NCI-H2196 (cell line): Measurements from ENCODE around the gene CPSF3.

Experiments
- DNase-seq: peaks from one replicate; lab custom pipeline; 2025; ENCODE audit not compliant: unreplicated experiment; lab: John Stamatoyannopoulos, UW

The CPSF3 gene

DNA sequence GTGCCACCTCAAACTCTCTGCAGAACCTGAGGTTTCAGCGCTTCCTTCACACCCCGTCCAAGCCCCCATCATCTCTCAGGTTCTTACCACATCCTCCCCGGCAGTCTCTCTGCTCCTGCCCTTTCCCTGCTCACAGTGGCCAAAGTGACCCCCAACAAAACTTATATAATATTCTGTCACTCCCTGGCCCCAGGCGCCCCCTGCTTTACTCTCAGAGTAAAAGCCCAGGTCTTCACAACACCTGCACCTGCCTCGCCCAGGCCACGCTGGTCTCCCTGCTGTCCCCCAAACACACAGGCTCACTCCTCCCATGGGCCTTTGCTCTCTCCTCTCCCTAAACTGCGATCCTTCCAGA, 6.5 kb upstream of the CPSF3 start:
- no peak for DNase-seq

DNA sequence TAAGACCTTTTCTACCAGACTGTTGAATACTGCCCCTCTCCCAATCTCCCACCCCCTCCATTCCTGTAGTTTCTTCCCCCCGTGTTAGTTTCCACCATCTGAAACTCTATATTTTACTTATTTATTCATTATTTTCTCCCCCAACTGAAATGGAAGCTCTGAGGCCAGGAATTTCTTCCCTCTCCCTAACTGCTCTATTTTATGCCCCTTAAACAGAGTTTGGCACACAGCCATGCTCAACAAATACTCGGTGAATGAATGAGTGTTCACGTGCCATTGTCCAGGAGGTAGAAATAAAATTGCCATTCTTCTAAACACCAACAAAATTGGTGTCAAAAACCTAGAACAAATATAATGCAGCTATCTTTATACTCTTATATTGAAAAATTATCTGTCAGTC, 5.7 kb upstream of the CPSF3 start:
- no peak for DNase-seq

DNA sequence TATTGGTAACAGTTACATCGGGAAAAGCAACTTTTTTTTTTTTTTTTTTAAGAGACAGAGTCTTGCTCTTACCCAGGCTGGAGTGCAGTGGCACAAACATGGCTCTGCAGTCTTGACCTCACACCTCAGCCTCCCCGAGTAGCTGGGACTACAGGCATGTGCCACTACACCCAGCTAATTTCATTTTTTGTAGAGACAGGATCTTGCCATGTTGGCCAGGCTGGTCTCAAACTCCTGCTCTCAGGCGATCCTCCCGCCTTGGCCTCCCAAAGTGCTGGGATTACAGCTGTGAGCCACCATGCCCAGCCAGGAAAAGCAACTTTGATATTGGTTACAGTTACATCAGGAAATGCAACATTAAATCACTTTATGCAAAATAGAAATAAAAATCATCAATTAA, 4.7 kb upstream of the CPSF3 start:
- DNase-seq = no peak

DNA sequence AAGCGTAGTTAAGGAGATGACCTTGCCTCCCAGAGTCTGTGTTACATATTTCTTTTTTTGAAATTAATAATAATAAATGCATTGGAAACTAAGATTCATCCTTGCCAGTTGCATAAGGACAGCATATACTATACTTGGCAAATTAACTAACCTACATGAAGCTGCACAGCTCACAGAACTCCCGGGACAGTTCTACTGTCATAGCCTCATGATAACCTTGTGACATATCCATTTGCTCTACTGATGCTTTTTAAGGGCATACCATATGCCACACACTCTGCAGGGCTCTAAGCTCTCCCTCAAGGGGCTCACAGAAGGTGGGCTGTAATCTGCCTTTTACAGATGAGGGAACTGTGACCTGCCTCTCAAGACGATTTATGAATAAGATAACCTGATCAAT, 3.9 kb upstream of the CPSF3 start:
- DNase-seq = no peak

DNA sequence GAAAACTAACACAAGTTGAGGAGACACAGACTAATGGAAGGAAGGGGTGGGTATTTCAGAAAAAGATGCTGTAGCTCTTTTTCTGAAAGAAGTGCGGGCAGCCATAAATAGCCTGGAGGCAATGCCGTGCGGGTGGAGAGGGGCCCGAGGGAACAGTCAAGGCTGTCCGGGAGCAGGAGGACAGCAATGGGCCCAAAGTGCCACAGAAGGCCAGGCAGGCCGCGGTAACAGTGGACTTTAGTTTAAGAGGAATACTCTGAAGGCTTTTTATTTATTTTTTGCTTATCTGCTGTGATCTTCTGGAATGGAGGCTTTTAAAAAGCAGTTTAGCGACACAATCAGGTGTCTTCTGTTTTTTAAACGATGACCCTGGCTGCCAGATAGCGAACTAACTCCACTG, 3.0 kb upstream of the CPSF3 start:
- no peak for DNase-seq

DNA sequence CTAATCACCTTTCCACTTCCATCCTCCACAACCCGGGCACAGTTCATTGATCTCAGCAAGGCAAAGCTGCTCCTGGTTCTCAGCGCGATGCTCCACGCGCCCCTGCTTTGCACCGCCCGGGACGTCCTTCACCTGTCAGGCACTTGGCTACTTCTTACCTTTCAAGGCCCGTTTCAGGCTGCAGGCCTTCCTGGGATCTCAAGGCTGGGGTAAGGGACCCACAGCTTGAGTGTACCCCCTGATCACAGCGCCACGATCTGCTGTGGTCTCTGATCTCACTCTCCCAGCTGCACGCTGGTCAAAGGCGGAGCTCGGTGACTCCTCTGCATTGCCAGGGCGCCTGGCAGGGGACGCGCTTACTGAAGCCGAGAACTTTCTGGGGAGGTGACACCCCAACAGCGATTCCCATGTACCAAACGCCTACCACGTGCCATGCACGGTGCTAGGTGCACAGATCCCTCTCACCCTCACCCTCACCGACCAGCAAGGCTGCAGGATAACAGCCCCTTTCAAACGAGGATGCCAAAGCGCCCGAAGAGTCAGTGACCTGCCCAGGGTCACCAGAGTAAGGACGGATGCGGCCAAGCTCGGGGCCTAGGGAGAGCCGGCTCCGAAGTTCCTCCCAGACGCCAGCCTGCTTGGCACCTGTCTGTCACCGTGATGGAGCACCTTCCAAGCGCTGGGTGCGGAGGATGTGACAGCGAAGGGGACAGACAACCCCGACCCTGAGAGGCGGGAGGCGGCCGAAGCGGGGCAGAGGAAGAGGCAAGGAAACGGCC, 944 bp upstream of the CPSF3 start:
- no peak for DNase-seq

DNA sequence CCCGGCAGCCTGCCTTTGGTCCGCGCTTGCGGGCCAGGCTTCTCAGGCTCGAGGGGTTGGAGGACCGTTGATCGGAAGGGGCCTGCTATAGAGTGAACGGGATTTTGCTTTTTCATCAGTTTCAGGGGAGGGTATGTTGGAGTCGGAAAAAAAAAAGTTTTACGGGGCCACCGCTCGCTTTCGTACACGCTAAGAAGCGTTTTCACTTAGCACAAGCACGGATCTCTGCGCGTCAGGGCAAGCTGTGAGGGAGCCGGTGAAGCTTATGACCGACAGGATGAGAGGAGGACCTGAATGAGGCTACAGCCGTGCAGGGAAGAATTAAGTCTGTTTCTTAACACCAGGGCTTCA, 443 bp downstream of the CPSF3 start:
- DNase-seq = no peak

DNA sequence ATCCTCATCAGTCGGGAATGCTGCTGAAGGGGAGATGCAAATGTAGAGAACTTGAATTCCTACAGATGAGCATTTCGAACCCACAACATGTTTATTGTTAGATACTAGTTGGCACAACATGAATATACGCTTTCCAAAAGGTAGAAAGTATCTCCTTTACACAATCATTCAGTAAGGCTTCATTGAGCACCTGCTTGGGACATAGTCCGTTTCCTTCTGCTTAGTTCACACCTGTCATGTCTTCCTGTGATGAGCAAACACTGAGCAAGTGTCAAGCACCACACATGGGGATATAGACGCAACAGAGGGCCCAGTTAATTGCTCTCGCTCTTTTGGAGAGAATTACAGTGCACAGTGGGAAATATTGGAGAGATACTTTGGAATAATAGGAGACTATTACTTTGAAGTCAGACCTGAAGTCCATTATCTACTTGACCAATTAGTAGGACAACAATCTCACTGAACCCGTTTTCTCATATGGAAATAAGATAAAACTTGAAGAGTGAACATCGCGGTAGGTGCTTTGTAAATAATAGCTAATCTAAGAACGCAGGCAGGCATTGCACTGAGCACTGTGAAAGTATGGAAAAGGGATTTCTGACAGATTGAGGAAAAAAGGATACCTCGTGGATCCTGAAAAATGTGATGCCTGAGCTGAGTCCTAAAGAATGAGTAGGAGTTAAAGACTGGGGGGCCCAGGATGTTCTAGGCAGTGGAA, 1.2 kb downstream of the CPSF3 start:
- no peak for DNase-seq

DNA sequence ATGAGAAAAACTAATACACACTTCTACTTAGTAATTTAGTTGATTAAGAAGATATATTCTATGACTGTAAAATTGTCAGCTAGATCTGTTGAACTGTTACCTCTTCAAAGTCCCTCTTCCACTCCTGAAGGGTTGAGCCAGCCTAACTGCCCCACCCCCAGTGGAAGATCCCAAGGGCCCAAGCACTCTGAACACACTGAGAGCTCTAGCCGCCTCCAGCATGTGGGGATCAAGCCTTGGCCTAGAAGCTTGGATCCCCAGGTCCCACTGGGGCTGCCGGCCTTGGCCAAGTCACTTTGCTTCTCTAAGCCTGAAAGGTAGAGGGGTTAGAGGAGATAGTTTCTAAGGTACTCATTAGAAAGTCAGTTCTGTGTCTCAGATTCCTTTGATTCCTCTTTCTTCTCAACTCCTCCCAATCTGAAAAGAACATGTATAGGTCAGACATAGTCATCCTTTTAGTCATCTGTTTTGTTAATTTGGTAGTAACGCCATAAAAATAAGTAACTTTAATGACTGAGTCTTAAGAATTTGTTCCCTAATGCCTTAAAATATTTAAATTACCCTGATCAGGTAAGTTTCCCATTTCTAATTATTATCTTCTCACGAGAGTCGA, 5.6 kb downstream of the CPSF3 start:
- no peak for DNase-seq

DNA sequence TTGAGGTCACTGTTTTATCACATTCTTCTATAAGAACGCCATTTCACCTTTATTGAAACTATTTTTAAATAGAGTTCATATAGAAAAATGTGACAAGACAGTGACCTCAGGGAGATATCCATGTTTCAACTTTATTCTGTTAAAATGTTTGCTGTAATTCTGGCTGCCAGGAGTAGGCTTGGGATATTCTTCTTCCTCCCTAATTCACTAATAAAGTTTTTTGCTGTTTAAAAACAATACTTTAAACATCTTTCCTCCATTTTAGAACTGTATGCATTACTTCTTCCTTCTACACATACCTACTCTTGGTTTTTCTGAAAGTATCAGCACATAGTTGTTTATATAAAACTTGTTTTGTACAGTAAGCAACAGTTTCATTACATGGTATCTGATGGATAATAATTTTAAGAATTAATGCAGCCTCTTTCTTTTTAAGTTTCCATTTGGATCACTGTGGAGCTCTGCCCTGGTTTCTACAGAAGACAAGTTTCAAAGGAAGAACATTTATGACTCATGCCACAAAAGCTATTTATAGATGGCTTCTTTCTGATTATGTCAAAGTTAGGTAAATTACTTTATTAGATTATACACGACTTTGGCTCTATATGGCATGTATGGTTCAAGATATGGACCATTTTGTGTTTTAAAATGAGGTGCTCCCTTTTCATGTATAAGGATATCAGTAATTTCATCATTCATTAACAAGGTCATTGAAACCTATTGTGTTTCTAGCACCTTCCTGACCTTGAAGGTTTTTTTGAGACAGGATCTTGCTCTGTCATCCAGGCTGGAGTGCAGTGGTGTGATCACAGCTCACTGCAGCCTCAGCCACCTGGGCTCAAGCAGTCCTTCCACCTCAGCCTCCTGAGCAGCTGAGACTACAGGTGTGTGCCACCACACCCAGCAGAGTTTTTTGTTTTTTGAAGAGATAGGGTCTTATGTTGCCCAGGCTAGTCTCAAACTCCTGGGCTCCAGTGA, 7.2 kb downstream of the CPSF3 start:
- DNase-seq = no peak

DNA sequence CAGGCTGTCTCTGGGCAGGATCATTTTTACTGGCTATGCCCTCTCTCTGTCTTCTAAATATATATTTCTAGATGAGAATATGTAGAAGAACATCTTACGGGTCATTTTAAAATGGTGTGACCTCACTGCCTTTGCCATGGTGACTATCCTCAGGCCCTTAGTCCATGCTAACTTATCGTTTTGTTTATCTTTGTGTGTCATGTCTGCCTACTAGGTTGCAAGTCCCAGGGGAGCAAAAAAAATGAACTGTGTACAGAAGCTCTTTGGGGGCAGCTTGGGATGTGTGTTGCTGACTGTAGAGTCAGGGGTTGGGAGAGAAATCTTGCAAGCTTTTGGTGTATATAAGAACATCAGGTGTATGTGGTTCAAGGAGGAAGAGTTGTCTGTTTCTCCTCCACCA, 11.0 kb downstream of the CPSF3 start:
- no peak for DNase-seq

DNA sequence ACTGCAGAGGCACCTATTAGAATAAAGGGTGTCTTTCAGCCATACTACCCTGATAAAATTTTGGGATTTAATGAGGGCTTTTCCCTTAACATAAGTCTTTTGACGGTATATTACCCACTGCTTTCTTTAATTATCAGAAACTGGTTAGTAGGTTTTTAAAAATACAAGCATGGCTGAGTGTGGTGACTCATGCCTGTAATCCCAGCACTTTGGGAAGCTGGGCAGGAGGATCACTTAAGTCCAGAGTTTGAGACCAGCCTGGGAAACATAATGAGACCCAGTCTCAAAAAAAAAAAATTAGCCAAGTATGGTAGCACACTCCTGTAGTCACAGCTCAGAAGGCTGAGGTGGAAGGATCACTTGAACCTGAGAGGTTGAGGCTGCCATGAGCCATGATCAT, 16.1 kb downstream of the CPSF3 start:
- no peak for DNase-seq

DNA sequence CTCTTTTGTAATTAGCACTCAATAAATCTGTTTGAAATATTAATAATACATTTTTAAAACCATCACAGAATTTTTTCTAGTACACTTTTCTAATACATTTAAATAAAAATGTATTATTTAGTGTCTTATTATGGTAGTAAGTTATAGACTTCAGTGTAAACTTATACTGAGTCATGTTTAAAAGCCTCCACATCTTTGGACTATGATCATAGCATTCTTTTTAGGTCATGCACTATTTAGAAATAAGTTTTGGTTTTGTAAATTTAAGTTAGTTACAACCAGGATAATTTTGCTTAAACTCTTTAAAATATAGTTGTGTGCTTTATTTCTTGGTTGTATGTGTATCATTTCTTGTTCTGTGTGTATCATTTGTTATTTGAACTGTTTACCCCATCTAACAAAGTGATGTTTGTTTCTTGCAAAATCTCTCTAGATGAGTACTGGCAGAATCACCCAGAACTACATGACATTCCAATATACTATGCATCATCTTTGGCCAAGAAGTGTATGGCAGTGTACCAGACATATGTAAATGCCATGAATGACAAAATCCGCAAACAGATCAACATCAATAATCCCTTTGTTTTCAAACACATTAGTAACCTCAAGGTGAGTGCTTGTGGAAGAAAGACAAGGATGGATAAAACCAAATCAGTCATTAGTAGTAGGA, 16.7 kb downstream of the CPSF3 start:
- no peak for DNase-seq

DNA sequence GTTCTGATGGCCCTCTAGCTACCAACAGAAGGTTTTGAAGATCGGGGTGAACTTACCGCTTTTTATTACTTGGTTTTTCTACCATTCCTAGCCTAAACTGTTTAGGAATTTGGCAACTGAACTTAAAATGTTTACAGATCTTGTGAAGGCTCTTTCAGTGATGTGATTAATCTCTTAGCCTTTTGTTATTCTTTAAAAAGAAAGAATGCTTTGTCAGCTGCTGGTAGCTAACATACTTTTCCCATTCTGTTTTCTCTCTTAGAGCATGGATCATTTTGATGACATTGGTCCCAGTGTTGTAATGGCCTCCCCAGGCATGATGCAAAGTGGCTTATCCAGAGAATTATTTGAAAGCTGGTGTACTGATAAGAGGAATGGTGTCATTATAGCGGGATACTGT, 18.1 kb downstream of the CPSF3 start:
- no peak for DNase-seq

DNA sequence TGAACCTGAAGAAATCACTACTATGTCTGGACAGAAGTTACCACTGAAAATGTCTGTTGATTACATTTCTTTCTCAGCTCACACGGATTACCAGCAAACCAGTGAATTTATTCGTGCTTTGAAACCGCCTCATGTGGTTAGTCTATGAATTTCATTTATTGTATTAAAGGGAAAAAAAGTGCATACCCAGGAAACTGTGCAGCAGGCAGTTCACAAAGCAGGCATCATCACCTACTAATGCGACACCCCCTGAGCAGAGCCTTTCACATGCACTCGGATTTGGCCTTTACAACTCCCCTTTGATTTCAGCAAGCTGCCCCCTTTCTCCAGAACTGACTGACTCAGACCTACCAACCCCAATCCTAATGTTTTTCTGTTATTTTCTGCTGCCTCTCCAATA, 20.1 kb downstream of the CPSF3 start:
- no peak for DNase-seq

DNA sequence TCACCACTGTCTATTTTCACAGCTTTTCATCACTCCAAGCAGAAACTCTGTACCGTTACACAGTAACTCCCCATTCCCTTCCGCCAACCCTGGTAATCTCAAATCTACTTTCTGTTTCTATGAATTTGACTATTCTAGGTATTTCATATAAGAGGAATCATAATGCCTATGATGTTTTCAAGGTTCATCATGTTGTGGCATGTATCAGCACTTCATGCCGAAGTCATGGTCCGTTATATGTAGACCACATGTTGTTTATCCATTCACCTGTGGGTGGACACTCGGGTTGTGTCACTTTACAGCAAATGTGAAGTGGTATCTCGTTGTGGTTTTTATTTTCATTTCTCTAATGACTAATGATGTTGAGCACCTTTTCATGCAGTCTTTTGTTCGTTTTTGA, 21.6 kb downstream of the CPSF3 start:
- no peak for DNase-seq

DNA sequence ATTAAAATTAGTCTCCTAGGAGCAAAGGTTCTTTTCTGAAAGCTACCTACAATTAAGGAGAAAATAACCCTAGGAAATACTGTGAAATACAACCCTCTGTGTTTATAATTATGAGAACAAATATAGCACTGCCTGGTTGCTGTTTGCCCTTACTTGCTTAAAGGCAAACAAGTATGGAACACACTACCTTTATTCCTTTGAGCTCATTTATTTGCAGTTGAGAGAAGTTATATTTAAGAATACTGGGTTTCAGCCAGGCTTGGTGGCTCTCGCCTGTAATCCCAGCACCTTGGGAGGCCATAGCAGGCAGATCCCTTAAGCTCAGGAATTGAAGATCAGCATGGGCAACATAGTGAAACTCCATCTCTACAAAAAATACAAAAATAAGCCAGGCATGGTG, 27.8 kb downstream of the CPSF3 start:
- no peak for DNase-seq

DNA sequence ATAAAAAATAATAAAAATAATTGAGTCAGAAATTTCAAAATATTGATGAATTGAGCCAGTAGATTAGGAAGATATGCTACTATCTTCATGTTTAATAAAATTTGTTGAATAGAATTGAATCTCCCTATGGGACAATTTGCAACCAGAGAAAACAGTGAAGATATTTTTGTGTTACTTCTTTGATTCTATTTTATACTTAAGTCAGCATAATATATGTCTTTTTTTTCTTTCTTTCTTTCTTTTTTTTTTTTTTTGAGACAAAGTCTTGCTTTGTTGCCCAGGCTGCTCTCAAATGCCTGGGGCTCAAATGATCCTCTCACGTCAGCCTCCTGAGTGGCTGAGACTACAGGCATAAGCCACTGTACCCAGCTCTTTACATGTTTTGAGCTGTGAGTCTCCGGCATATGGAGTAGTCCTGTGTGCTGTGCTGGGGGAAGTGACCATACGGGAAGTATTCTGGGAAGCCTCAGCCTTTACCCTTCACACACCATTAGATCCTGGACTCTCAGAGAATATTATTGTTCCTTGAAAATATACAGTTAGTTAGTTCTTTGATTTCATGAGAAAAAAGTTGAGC, 37.1 kb downstream of the CPSF3 start:
- no peak for DNase-seq

DNA sequence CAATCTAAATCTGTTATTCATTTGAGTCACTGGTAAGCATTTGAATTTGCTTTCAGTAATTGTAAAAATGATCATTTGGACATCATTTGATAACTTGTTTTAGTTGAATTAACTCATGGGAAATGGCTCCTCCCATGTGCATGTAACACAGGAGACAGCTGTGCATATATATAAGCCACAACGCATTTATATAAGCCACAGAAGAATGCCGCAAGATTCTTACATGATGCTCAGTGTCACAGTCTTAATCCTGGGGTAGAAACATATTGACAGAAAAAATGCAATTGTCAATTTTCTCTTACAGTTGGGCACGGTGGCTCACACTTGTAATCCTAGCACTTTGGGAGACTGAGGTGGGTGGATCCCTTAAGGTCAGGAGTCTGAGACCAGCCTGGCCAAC, 37.6 kb downstream of the CPSF3 start:
- no peak for DNase-seq

DNA sequence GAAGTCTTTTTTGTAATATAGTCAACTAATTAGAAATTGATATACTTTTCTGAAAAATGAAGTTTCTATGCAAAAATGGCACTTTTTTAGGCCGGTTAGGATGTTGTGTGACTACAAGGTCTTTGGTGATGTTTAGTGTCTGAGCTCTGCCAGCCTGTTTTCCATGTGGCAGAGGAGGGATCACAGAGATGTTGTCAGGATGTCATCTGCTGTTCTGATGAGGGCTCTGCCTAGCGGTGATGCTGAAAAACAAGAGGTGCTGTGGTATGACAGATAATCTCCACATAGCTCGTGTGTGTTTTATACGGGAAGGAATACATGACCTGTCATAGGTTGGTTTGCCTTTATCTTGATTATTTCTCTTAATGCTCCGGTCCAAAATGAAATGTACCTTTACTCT, 38.9 kb downstream of the CPSF3 start:
- no peak for DNase-seq
